ENCODE measurements around the gene TRAPPC11. TPM values are rescaled to one million over a fixed set of nuclear protein-coding genes. Genes with fewer than 3 reads are reported as not detected.
A peak's percentile ranks its signal among the peaks of the same experiment; 100 is the strongest.

The TRAPPC11 gene
- total and polyA plus RNA-seq, 2 of the 4 experiments (the other 2 are of a cell fraction), result 25.3 to 56.8 TPM

GRCh38 chr4:183681119-183681518 is 22.0 kb downstream of the TRAPPC11 start:
- Histone ChIP-seq H3K27ac (ENCODE audit: insufficient read depth, low read length) (no peak overlapping the region), H4K91ac (ENCODE audit: insufficient read depth, low read depth, low read length) (no peak overlapping the region), H3K18ac (ENCODE audit: low read depth, low read length) (no peak overlapping the region), H3K56ac (ENCODE audit: extremely low read depth, insufficient read depth, low read length) (no peak overlapping the region), H2AFZ (replicated peaks; ENCODE audit: low read length, poor library complexity) (no peak overlapping the region), H2BK20ac (ENCODE audit: low read depth, low read length) (no peak overlapping the region), H3K9me3 (ENCODE audit: control insufficient read depth, insufficient read depth, low read length) (no peaks in the 10 kb centered on the region), H2AK5ac (ENCODE audit: low read depth, low read length) (no peak overlapping the region), H4K8ac (ENCODE audit: low read depth in 2 of 2, low read length in 2 of 2) (no peak overlapping the region), H2BK5ac (ENCODE audit: low read depth, low read length, poor library complexity, severe bottlenecking) (no peak overlapping the region), H3K4ac (ENCODE audit: low read depth, low read length) (no peak overlapping the region), H3K14ac (replicated peaks; ENCODE audit: low read depth, low read length) (no peak overlapping the region), H3K79me1 (ENCODE audit: low read depth in 1 of 2, low read length in 2 of 2) (no peaks in the 10 kb centered on the region; a peak in 1 of 4 replicates), H2AK9ac (replicated peaks; ENCODE audit: low read depth, low read length, poor library complexity) (no peak overlapping the region), H4K5ac (ENCODE audit: low read depth, low read length) (no peak overlapping the region), H2BK120ac (ENCODE audit: low read depth, low read length) (no peak overlapping the region), H3K36me3 (ENCODE audit: control insufficient read depth, insufficient read depth, low read length) (peaks cover 32% of the 10 kb centered on the region), H3K9ac (ENCODE audit: low read depth, low read length) (no peak overlapping the region), H3K4me2 (ENCODE audit: low read depth, low read length) (no peak overlapping the region), H3K9me1 (ENCODE audit: insufficient read depth, low read length) (no peaks in the 10 kb centered on the region), H3K27me3 (ENCODE audit: control insufficient read depth, insufficient read depth, low read length) (no peaks in the 10 kb centered on the region), H2BK15ac (ENCODE audit: low read depth, low read length) (no peak overlapping the region), H3K4me1 (ENCODE audit: control insufficient read depth, insufficient read depth, low read length) (no peaks in the 10 kb centered on the region), H4K20me1 (ENCODE audit: insufficient read depth, low read length) (no peaks in the 10 kb centered on the region), H3K4me3 (ENCODE audit: insufficient read depth, low read depth, low read length) (no peak overlapping the region), H3K23ac (ENCODE audit: low read depth, low read length) (no peak overlapping the region)
- intact Hi-C loops (cut with micrococcal nuclease), result no loop called here
- WGBS, 2 experiments (ENCODE audit: extremely low coverage in 2 of 2, insufficient read length in 1 of 2), result no CpG with 5 or more reads among the region's 4 CpGs
- no peak for ATAC-seq (ENCODE audit: low read depth)
- ChIA-PET POLR2A (ENCODE audit: unreplicated experiment) (no interaction called here), CTCF (no interaction called here)
- BruUV-seq (replicated peaks), result no TSS peak
- DNase-seq, result no peak
- TF ChIP-seq RAD21 (IDR thresholded peaks at IDR 0.05; ENCODE audit: low read length) (no peak), MAFK (IDR thresholded peaks at IDR 0.05; ENCODE audit: low read depth, low read length) (peak; percentile 54)
- dilution Hi-C loops (cut with HindIII; ENCODE audit: low sequenced_read_pairs, unreplicated experiment), result no loop called here
- in situ Hi-C loops (cut with MboI; ENCODE audit: low sequenced_read_pairs), result no loop called here
